WTC11 (cell line): Measurements from ENCODE around the gene MPST. TPM values are rescaled to one million over a fixed set of nuclear protein-coding genes. Genes with fewer than 3 reads are reported as not detected.
A peak's percentile ranks its signal among the peaks of the same experiment; 100 is the strongest.

Experiments used
- ATAC-seq: fragments of 200-7000 bp; cut with Tn5 transposase; 2 replicates; pipeline ENCODE4 v1.10.0; 2021; ENCODE audit warnings: mild to moderate bottlenecking, moderate library complexity
- CTCF ChIA-PET: fragments of 300-600 bp; sonication (Branson Sonifier 250); formaldehyde crosslinking; loops from one replicate; lab custom pipeline; 2021; ENCODE audit warnings: antibody characterized with exemption; lab: Charles Lee
- POLR2A ChIA-PET: fragments of 350-600 bp; sonication (Branson Sonifier 250); formaldehyde crosslinking; loops from one replicate; lab custom pipeline; 2021; ENCODE audit warnings: antibody characterized with exemption; lab: Charles Lee
- DNase-seq: peaks from one replicate; pipeline ENCODE4 v3.0.0; 2021; ENCODE audit warnings: low spot score
- H3K27ac Mint-ChIP-seq: 2 replicates; pipeline ENCODE4 v1.8.0; 2021; ENCODE audit warnings: mixed read lengths
- H3K27me3 Mint-ChIP-seq: 2 replicates; pipeline ENCODE4 v1.8.0; 2021; ENCODE audit warnings: low read depth, mild to moderate bottlenecking, moderate library complexity, mixed read lengths
- H3K36me3 Mint-ChIP-seq: 2 replicates; pipeline ENCODE4 v1.8.0; 2021; ENCODE audit warnings: mixed read lengths
- H3K4me1 Mint-ChIP-seq: 2 replicates; pipeline ENCODE4 v1.8.0; 2022; ENCODE audit warnings: mixed read lengths
- H3K4me3 Mint-ChIP-seq: 2 replicates; pipeline ENCODE4 v1.8.0; 2021; ENCODE audit warnings: mild to moderate bottlenecking, moderate library complexity, mixed read lengths
- H3K9me3 Mint-ChIP-seq: 2 replicates; pipeline ENCODE4 v1.8.0; 2021; ENCODE audit warnings: mixed read lengths
- AFF4 ChIP-seq: sonication (generic); formaldehyde crosslinking; IDR thresholded peaks from 2 replicates; pipeline ENCODE4 v1.8.1; 2023; ENCODE audit warnings: mild to moderate bottlenecking, missing genetic modification reagents, borderline replicate concordance
- ATF1 ChIP-seq: sonication (generic); formaldehyde crosslinking; IDR thresholded peaks from 2 replicates; pipeline ENCODE4 v1.8.1; 2023; ENCODE audit warnings: mild to moderate bottlenecking, moderate library complexity, missing genetic modification reagents
- CBFB ChIP-seq: sonication (generic); formaldehyde crosslinking; IDR thresholded peaks from 2 replicates; pipeline ENCODE4 v1.8.1; 2022; ENCODE audit warnings: mild to moderate bottlenecking, low read depth, missing genetic modification reagents
- CREM ChIP-seq: sonication (generic); formaldehyde crosslinking; IDR thresholded peaks from 2 replicates; pipeline ENCODE4 v1.8.1; 2022; ENCODE audit warnings: mild to moderate bottlenecking, missing genetic modification reagents, moderate library complexity
- CTCF ChIP-seq: fragments of 200-600 bp; IDR thresholded peaks from 2 replicates; pipeline ENCODE4 v1.8.0; 2022; ENCODE audit warnings: antibody characterized with exemption
- E2F1 ChIP-seq: sonication (generic); formaldehyde crosslinking; IDR thresholded peaks from 2 replicates; pipeline ENCODE4 v1.8.0; 2022; ENCODE audit warnings: mild to moderate bottlenecking, missing genetic modification reagents
- E2F5 ChIP-seq: sonication (generic); formaldehyde crosslinking; IDR thresholded peaks from 2 replicates; pipeline ENCODE4 v1.8.1; 2022; ENCODE audit warnings: mild to moderate bottlenecking, moderate library complexity, missing genetic modification reagents
- ERG ChIP-seq: fragments of 250-450 bp; sonication (Bioruptor Pico); IDR thresholded peaks from 2 replicates; pipeline ENCODE4 v1.8.0; 2021; ENCODE audit warnings: mild to moderate bottlenecking
- FOXJ3 ChIP-seq: sonication (generic); formaldehyde crosslinking; IDR thresholded peaks from 2 replicates; pipeline ENCODE4 v1.9.0; 2021; ENCODE audit warnings: missing genetic modification reagents, mild to moderate bottlenecking, borderline replicate concordance
- MAX ChIP-seq: sonication (generic); formaldehyde crosslinking; IDR thresholded peaks from 2 replicates; pipeline ENCODE4 v1.8.0; 2022; ENCODE audit warnings: mild to moderate bottlenecking, missing genetic modification reagents
- MXD4 ChIP-seq: fragments of 250-450 bp; sonication (Bioruptor Pico); IDR thresholded peaks from 2 replicates; pipeline ENCODE4 v1.8.0; 2021; ENCODE audit warnings: mild to moderate bottlenecking, moderate library complexity, borderline replicate concordance
- PRDM15 ChIP-seq: sonication (generic); formaldehyde crosslinking; IDR thresholded peaks from 2 replicates; pipeline ENCODE4 v1.8.0; 2022; ENCODE audit warnings: missing genetic modification reagents
- TEAD1 ChIP-seq: sonication (generic); formaldehyde crosslinking; IDR thresholded peaks from 2 replicates; pipeline ENCODE4 v1.8.0; 2022; ENCODE audit warnings: mild to moderate bottlenecking, missing genetic modification reagents
- TEAD4 ChIP-seq: sonication (generic); formaldehyde crosslinking; IDR thresholded peaks from 2 replicates; pipeline ENCODE4 v1.8.0; 2022; ENCODE audit warnings: mild to moderate bottlenecking, missing genetic modification reagents
- ZBTB21 ChIP-seq: sonication (generic); formaldehyde crosslinking; IDR thresholded peaks from 2 replicates; pipeline ENCODE4 v1.8.1; 2023; ENCODE audit warnings: mild to moderate bottlenecking, missing genetic modification reagents, borderline replicate concordance
- ZNF416 ChIP-seq: fragments of 250-450 bp; sonication (Bioruptor Pico); IDR thresholded peaks from 2 replicates; pipeline ENCODE4 v1.9.0; 2021; ENCODE audit warnings: mild to moderate bottlenecking, inconsistent platforms
- ZNF425 ChIP-seq: fragments of 250-450 bp; sonication (Bioruptor Pico); conservative IDR thresholded peaks from 2 replicates; pipeline ENCODE4 v1.9.0; 2021; ENCODE audit warnings: mild to moderate bottlenecking
- total RNA-seq: library from RNA; stranded (reverse); gene quantifications from 3 replicates; pipeline ENCODE4 v1.2.3, GENCODE V29; 2021

Gene MPST
- total RNA-seq, 1 experiment from 2014 or later, result 86.6 TPM

GRCh38 chr22:37053310-37054055 lies 33.9 kb downstream of the MPST start:
- H3K36me3 Mint-ChIP-seq, result peaks cover 9% of the 10 kb centered on the region
- H3K4me1 Mint-ChIP-seq, result peaks cover 9% of the 10 kb centered on the region
- TF ChIP-seq PRDM15 (CRISPR knock-in tag), result no peak
- no peak for TF ChIP-seq E2F5
- ATAC-seq (no peak), DNase-seq (no peak)
- ChIA-PET POLR2A (no interaction called here), CTCF (interaction anchor here (1.5 kb wide), 2 partner anchors 33 to 76 kb away, joined by 3 to 4 read pairs; no protein-coding TSS in a partner anchor)
- H3K27ac Mint-ChIP-seq, result no peak overlapping the region
- no peaks in the 10 kb centered on the region for H3K9me3 Mint-ChIP-seq
- peak overlapping the region; percentile 67; the same call in 1 of the 2 replicates for H3K4me3 Mint-ChIP-seq
- peaks cover 9% of the 10 kb centered on the region for H3K27me3 Mint-ChIP-seq

- H3K27ac Mint-ChIP-seq, result no peak overlapping the region
- ATAC-seq (no peak), DNase-seq (no peak)
- POLR2A ChIA-PET, result no interaction called here
- TF ChIP-seq FOXJ3 (CRISPR knock-in tag) (no peak), CBFB (CRISPR knock-in tag) (no peak), ZBTB21 (CRISPR knock-in tag) (no peak), E2F1 (CRISPR knock-in tag) (no peak), MXD4 (CRISPR knock-in tag) (no peak), ZNF425 (CRISPR knock-in tag) (no peak), CTCF (no peak), AFF4 (CRISPR knock-in tag) (no peak), ZNF416 (CRISPR knock-in tag) (no peak), MAX (CRISPR knock-in tag) (no peak), TEAD4 (CRISPR knock-in tag) (no peak), CREM (CRISPR knock-in tag) (no peak), ERG (CRISPR knock-in tag) (no peak), ATF1 (CRISPR knock-in tag) (no peak), TEAD1 (CRISPR knock-in tag) (no peak)
- peaks cover 9% of the 10 kb centered on the region for H3K4me1 Mint-ChIP-seq
- H3K4me3 Mint-ChIP-seq, result no peak overlapping the region
- peaks cover 7% of the 10 kb centered on the region for H3K27me3 Mint-ChIP-seq
- CTCF ChIA-PET, result interaction anchor here (1.3 to 1.5 kb wide), 3 partner anchors 8 to 77 kb away, joined by 3 to 6 read pairs (median 4); no protein-coding TSS in a partner anchor
- no peaks in the 10 kb centered on the region for H3K9me3 Mint-ChIP-seq
- peaks cover 9% of the 10 kb centered on the region for H3K36me3 Mint-ChIP-seq
These were observed 34.5 kb downstream of the MPST start for GRCh38 chr22:37054056-37054395.
